ENCODE results near the gene ACOT12.

The ACOT12 gene

GRCh38 chr5:81418606-81419005 lies 24.7 kb upstream of the ACOT12 start:
- no peak for ATAC-seq
- TF ChIP-seq GLIS3 (CRISPR knock-in tag; IDR thresholded peaks at IDR 0.05): no peak
- no peak for TF ChIP-seq POU6F1 (CRISPR knock-in tag; IDR thresholded peaks at IDR 0.05; ENCODE audit: borderline replicate concordance, low read depth)
- no peak for TF ChIP-seq CSDC2 (CRISPR knock-in tag; IDR thresholded peaks at IDR 0.05)
- no peak for TF ChIP-seq ZFP30 (CRISPR knock-in tag; IDR thresholded peaks at IDR 0.05)

DNA sequence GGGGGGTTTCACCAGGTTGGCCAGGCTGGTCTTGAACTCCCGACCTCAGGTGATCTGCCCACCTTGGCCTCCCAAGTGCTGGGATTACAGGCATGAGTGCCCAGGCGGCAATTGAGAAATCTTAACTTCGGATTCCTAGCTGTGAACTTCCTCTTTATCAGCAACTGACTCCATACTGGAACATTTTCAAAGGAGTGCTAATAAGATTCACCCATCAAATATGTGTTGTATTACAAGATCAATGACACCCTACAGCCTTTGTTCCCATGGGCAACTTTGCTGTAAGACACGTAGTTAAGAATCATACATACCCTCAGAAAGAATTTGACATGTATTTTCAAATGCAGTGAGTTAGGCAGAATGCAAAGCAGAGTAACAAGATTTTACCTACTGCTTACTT lies 23.1 kb upstream of the ACOT12 start:
- TF ChIP-seq PATZ1 (CRISPR knock-in tag; IDR thresholded peaks at IDR 0.05; ENCODE audit: borderline replicate concordance): no peak
- TF ChIP-seq, protein P1, sequence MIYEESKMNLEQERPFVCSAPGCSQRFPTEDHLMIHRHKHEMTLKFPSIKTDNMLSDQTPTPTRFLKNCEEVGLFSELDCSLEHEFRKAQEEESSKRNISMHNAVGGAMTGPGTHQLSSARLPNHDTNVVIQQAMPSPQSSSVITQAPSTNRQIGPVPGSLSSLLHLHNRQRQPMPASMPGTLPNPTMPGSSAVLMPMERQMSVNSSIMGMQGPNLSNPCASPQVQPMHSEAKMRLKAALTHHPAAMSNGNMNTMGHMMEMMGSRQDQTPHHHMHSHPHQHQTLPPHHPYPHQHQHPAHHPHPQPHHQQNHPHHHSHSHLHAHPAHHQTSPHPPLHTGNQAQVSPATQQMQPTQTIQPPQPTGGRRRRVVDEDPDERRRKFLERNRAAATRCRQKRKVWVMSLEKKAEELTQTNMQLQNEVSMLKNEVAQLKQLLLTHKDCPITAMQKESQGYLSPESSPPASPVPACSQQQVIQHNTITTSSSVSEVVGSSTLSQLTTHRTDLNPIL (CRISPR knock-in tag; IDR thresholded peaks at IDR 0.05; ENCODE audit: low read depth): no peak
- TF ChIP-seq ZC3H10 (CRISPR knock-in tag; IDR thresholded peaks at IDR 0.05): no peak
- TF ChIP-seq CSRNP3 (CRISPR knock-in tag; IDR thresholded peaks at IDR 0.05): no peak
- TF ChIP-seq TOX (CRISPR knock-in tag; IDR thresholded peaks at IDR 0.05; ENCODE audit: borderline replicate concordance): no peak

DNA sequence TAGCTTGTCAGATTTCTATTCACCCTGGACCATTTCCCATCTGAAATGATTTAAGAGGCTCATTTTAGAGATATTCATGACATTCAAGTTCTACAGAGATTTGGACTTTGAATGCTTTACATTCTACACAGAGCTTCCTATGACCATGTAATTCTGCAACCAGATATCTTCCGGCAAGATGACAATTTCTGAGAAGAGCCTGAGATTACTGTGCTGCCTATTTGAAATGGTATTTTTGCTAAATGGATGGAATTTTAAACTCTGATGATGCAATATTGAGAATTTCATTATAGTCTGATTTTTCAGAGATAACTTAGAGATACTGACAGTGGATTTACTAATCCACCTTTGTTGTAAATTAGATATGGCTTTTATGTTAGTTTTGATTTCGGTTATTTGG lies 16.0 kb upstream of the ACOT12 start:
- TF ChIP-seq PATZ1 (CRISPR knock-in tag; IDR thresholded peaks at IDR 0.05; ENCODE audit: borderline replicate concordance): no peak
- peak; percentile 90 for TF ChIP-seq ISL1 (CRISPR knock-in tag; IDR thresholded peaks at IDR 0.05)
- TF ChIP-seq, protein P1 (CRISPR knock-in tag; IDR thresholded peaks at IDR 0.05; ENCODE audit: low read depth): peak; percentile 60; the same call in 1 of the 2 replicates
- ATAC-seq: peak; percentile 92

More for the DNA sequence above, 23.1 kb upstream of the ACOT12 start:
- ATAC-seq: no peak

GRCh38 chr5:81409361-81409760 lies 15.4 kb upstream of the ACOT12 start:
- no peak for ATAC-seq
- TF ChIP-seq PPARA (CRISPR knock-in tag; IDR thresholded peaks at IDR 0.05; ENCODE audit: borderline replicate concordance) (no peak), PATZ1 (CRISPR knock-in tag; IDR thresholded peaks at IDR 0.05; ENCODE audit: borderline replicate concordance) (no peak), RARB (CRISPR knock-in tag; IDR thresholded peaks at IDR 0.05) (no peak), ZNF565 (CRISPR knock-in tag; conservative IDR thresholded peaks at IDR 0.05; ENCODE audit: low read depth) (no peak), ZC3H10 (CRISPR knock-in tag; IDR thresholded peaks at IDR 0.05) (no peak), POU6F1 (CRISPR knock-in tag; IDR thresholded peaks at IDR 0.05; ENCODE audit: borderline replicate concordance, low read depth) (no peak), ZNF8 (CRISPR knock-in tag; IDR thresholded peaks at IDR 0.05) (no peak), GLIS3 (CRISPR knock-in tag; IDR thresholded peaks at IDR 0.05) (no peak), ISL1 (CRISPR knock-in tag; IDR thresholded peaks at IDR 0.05) (no peak), ZFP3 (CRISPR knock-in tag; IDR thresholded peaks at IDR 0.05) (no peak), ESRRG (CRISPR knock-in tag; IDR thresholded peaks at IDR 0.05) (no peak)
- TF ChIP-seq, protein P2, sequence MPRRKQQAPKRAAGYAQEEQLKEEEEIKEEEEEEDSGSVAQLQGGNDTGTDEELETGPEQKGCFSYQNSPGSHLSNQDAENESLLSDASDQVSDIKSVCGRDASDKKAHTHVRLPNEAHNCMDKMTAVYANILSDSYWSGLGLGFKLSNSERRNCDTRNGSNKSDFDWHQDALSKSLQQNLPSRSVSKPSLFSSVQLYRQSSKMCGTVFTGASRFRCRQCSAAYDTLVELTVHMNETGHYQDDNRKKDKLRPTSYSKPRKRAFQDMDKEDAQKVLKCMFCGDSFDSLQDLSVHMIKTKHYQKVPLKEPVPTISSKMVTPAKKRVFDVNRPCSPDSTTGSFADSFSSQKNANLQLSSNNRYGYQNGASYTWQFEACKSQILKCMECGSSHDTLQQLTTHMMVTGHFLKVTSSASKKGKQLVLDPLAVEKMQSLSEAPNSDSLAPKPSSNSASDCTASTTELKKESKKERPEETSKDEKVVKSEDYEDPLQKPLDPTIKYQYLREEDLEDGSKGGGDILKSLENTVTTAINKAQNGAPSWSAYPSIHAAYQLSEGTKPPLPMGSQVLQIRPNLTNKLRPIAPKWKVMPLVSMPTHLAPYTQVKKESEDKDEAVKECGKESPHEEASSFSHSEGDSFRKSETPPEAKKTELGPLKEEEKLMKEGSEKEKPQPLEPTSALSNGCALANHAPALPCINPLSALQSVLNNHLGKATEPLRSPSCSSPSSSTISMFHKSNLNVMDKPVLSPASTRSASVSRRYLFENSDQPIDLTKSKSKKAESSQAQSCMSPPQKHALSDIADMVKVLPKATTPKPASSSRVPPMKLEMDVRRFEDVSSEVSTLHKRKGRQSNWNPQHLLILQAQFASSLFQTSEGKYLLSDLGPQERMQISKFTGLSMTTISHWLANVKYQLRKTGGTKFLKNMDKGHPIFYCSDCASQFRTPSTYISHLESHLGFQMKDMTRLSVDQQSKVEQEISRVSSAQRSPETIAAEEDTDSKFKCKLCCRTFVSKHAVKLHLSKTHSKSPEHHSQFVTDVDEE (CRISPR knock-in tag; IDR thresholded peaks at IDR 0.05): no peak

Data from SK-N-SH treated with all-trans-retinoic acid at 6 μM for 48 hours (cell line).